CD4-positive, alpha-beta T cell treated with Interferon gamma for 1 hour (primary cell): ENCODE data around the gene CHKA.
A peak's percentile ranks its signal among the peaks of the same experiment; 100 is the strongest.

Experiments
- DNase-seq: peaks from one replicate; pipeline ENCODE4 v3.0.0-alpha.2; 2020

CHKA gene

GRCh38 chr11:68030318-68031143 lies 90.7 kb downstream of the CHKA start, which contains the start of gene NDUFS8:
Gene NDUFS8 (plus strand): TSS chr11:68030681. CDS start chr11:68032152, 1,471 bp downstream.
- DNase-seq = peak; percentile 98

DNA sequence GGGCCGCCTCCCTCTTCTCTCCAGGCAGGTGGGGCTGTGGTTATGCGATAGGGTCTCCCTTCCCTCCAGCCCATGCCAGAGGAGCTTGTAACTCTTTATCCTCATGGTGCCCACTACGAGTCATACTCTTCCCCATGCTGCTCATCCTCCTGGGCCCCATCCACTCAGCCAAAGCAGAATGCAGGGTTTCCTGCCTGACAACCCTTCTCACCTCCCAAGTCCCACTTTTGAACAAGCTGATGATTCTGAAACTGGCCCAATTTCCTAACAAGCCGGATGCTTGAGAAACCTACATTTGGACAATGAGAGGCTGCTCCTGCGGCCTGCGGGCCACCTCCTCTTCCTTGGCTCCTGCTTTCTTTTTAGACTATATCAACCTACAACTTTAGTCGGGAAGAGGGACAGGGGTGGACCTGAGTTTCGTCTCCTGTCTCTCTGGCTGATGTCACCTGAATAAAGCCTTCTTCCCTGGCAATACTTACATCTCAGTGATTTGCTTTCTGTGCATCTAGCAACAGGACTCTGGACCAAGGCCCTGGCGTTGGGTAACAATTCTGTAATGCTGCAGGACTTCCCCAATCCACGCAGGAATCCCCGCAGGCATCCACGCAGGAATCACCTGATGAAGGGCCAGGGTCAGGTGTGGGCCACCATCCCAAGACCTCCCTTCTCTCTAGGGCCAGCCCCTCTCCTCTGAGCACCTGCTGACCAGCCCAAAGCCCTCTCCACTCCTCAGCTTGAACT lies 92.2 kb downstream of the CHKA start:
- DNase-seq = no peak

DNA sequence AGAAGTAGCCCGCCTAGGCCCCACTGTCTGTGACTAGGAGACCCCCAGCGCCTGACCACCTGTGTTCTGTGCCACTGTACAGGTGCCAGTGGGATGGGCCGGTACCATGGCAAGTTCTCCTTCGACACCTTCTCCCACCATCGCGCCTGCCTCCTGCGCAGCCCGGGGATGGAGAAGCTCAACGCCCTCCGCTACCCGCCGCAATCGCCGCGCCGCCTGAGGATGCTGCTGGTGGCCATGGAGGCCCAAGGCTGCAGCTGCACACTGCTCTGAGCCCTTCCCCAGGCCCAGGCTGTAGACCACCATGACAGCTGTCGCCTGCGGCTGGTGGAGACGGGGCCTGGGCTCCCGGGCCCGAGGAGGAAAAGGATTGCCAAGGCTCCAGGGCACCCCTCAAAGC lies 93.5 kb downstream of the CHKA start:
- DNase-seq = no peak

DNA sequence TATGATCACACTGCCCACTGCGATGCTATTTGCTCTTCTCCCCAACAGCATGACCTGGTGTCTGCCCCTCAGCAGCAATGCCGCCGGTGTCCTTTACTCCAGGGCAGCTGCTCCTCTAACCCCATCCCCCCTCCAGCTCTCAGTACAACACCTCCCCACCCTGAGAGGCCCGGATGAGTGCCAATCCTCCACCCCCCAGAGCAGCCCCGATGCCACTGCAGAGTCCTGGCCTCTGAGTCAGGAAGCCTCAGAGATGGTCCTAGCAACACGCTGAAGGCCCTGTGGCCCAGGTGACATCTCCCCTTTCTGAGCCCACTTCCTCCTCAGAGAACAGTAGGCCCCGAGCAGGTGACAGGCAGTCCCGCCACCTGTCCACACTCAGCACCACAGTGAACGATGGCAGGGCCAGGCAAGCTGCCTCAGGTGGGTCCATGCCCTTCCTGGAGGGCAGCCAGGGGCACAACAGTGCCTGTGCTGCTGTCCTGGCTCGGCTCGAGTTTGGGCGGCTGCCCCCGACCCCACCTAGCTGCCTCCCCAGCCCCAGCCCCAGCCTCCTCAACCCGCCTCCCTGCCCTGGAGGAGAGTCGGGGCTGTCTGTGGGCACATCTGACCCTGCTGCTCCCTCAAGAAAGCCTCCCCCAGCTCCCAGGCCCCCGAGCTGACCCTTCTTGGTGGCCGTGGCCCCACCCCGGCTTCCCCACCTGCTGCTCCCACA lies 94.6 kb downstream of the CHKA start:
- no peak for DNase-seq

DNA sequence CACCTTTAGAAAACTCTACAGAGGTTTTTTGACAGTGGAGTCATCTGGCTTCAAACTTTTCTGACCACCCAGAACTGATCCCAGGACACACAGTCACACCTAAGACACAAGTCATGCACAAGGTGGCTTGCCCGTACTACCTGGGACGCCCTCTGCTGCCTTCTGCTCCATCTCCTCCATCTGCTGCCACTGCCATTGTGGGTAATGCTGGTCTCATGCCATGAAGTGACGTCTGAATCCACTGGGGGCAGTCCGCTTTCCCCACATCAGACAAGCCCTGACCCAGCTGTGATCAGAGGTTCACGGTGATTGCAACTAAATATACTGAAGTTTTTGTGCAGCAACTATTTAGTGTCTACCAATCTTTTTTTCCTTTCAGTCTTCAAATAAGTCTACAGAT lies 96.1 kb downstream of the CHKA start:
- no peak for DNase-seq

- DNase-seq = no peak
Measured at GRCh38 chr11:68024508-68024907, 96.7 kb downstream of the CHKA start.

GRCh38 chr11:68022531-68022930 lies 98.7 kb downstream of the CHKA start:
- DNase-seq = no peak

GRCh38 chr11:68021167-68021787 lies 99.9 kb downstream of the CHKA start:
- DNase-seq = no peak

DNA sequence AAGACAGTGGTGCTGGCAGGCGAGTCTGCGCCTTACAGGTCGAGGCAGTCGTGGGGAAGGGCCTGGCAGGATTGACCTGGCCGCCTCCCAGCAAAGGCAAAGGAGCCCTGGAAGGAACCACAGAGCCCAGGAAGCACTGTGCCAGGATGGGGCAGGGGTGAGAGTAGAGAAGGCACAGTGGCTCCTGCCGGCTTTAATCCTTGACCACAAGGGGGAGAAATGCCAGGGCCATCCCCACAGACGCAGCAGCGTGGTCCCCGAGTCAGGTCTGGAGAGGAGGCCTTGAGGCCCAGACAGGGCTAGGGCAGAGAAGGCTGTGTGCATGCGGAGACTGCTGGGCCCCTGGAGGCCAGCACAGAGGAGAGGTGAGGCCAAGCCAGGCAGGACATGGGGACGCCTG lies 100.6 kb downstream of the CHKA start:
- no peak for DNase-seq

- no peak for DNase-seq
Measured at GRCh38 chr11:68019486-68019885, 101.7 kb downstream of the CHKA start.

DNA sequence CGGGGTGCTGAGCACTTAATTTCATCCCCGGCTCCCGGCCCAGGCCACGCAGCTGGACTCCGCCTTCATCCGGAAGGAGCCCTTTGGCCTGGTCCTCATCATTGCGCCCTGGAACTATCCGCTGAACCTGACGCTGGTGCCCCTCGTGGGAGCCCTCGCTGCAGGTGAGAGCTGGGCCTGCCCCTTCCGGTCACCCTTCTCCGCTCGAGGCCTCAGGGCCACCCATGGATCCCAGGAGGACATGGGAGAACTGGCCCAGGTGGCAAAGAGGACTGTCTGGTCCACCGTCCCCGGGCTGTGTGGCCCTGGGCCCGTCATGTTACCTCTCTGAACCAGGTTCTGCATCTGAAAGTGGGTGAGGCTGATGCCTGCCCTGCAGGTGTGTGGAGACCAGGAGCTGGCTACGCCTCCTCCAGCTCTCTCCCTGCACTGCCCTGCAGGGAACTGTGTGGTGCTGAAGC lies 102.4 kb downstream of the CHKA start:
- DNase-seq = no peak

DNA sequence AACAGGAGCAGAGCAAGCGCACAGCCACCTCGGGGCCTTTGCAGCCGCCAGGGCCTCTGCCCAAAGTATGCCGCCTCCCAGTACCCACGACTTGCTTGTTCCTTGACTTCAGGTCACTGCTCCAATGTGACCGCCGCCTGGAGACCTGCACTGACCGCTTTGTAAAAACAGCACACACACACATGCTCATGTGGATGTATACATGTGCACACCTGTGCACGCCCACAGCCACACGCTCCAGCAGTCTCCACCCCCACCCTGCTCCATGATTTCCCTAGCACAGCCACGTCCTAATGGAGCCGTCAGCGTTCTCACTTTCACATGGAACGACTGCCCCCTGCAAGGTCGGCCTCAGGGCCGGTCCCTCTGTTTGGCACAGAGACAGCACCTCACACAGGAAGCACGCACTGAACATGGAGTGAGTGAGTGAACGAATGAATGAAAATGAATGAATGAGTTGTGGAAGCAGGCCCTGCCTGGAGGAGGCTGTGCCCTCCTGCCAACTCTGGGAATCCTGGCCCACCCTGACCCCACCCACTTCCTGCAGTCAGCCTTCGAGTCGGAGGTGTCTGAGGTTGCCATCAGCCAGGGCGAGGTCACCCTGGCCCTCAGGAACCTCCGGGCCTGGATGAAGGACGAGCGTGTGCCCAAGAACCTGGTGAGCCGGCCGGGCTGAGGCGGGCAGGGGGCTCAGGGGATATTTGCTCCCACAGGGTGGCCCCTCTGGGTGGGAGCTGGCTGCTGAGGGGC lies 103.0 kb downstream of the CHKA start:
- DNase-seq = no peak

- DNase-seq = no peak
Measured at GRCh38 chr11:68016904-68017817, 104.0 kb downstream of the CHKA start.

GRCh38 chr11:68016161-68016903 lies 104.9 kb downstream of the CHKA start:
- DNase-seq = no peak

DNA sequence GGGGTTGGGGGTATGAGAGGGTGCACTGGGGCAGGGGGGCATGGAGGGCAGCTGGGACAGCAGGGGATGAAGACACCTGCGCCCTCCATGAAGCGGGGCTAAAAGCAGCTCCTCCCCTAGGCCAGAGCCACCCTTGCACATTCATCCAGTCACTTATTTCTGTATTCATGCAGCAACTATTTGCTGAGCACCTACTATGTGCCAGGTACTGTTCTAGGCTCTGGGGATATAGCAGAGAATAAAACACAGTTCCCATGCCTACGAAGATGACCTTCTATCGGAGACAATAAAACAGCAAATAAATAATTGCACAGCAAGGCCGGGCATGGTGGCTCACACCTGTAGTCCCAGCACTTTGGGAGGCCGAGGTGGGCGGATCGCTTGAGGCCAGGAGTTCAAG lies 105.7 kb downstream of the CHKA start:
- no peak for DNase-seq

DNA sequence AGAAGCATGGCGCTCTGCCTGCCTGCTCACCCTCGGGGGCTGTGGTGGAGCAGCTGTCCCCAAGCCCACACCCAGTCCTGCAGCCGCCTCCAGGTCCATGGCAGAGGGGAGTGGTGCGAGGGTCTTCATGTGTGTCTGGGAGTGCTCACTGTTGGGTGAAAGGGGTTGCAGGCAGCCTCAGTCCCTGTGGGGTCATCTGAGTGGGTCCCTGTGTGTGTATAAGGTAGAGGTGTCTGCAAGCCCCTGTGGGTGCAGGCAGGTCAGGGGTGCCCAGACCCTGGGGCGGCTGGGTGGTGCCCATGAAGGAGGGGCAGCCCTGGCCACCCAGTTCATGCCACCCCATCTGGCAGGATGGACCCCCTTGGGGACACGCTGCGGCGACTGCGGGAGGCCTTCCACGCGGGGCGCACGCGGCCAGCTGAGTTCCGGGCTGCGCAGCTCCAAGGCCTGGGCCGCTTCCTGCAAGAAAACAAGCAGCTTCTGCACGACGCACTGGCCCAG lies 106.2 kb downstream of the CHKA start:
- DNase-seq = no peak

GRCh38 chr11:68014157-68014946 lies 106.8 kb downstream of the CHKA start:
- DNase-seq = peak; percentile 26

GRCh38 chr11:68013611-68014156 lies 107.5 kb downstream of the CHKA start:
- DNase-seq = no peak
